ENCODE measurements around the gene CCDC88C.
"Not testable (repeated sequence)": the region's sequence is repeated elsewhere in the genome, so short reads cannot be mapped to it uniquely, and the experiment has no call there.

CCDC88C gene

GRCh38 chr14:91267965-91268437 is 149.6 kb downstream of the CCDC88C start:
- TF ChIP-seq EZH2 (IDR thresholded peaks at IDR 0.05; ENCODE audit: borderline replicate concordance, low read depth, low read length, severe bottlenecking) (no peak), CTCF (IDR thresholded peaks at IDR 0.05; ENCODE audit: borderline replicate concordance, extremely low read depth, low read length, poor library complexity, severe bottlenecking) (no peak)
- Histone ChIP-seq H3K27me3 (ENCODE audit: insufficient read depth, low read length, poor library complexity) (no peaks in the 10 kb centered on the region), H2AFZ (ENCODE audit: low read depth, low read length) (no peak overlapping the region), H3K4me2 (ENCODE audit: insufficient read depth, low read length) (no peak overlapping the region), H3K79me2 (ENCODE audit: insufficient read depth, low read length) (no peaks in the 10 kb centered on the region), H3K9ac (ENCODE audit: low read depth, low read length) (no peak overlapping the region), H4K20me1 (ENCODE audit: insufficient read depth, low read length) (no peaks in the 10 kb centered on the region), H3K4me1 (ENCODE audit: insufficient read depth, low read length) (no peaks in the 10 kb centered on the region), H3K4me3 (ENCODE audit: low read depth in 1 of 2, low read length in 2 of 2) (no peak overlapping the region), H3K27ac (ENCODE audit: low read length) (no peak overlapping the region), H3K9me3 (ENCODE audit: insufficient read depth, low read length, severe bottlenecking) (no peaks in the 10 kb centered on the region), H3K36me3 (ENCODE audit: insufficient read depth, low read length) (peaks cover 22% of the 10 kb centered on the region)
- ATAC-seq (ENCODE audit: insufficient read depth, low read depth) (no peak), DNase-seq (no peak)

DNA sequence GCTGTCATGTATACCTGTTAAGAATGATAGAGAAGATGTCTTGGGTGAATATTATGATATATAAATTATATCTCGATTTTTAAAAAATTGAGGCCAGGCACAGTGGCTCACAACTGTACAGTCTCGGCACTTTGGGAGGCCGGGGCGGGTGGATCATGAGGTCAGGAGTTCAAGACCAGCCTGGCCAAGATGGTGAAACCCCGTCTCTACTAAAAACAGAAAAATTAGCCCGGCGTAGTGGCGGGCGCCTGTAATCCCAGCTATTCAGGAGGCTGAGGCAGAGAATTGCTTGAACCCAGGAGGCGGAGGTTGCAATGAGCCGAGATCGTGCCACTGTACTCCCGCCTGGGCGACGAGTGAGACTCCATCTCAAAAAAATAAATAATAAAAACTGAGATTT is 151.3 kb downstream of the CCDC88C start:
- not testable (repeated sequence) for H3K36me3 ChIP-seq (ENCODE audit: insufficient read depth, low read length); H3K27ac ChIP-seq (ENCODE audit: low read length); H3K27me3 ChIP-seq (ENCODE audit: insufficient read depth, low read length, poor library complexity); H3K4me3 ChIP-seq (ENCODE audit: low read depth in 1 of 2, low read length in 2 of 2); H4K20me1 ChIP-seq (ENCODE audit: insufficient read depth, low read length); H3K79me2 ChIP-seq (ENCODE audit: insufficient read depth, low read length); ATAC-seq (ENCODE audit: insufficient read depth, low read depth); H2AFZ ChIP-seq (ENCODE audit: low read depth, low read length); H3K4me2 ChIP-seq (ENCODE audit: insufficient read depth, low read length); H3K9ac ChIP-seq (ENCODE audit: low read depth, low read length); DNase-seq; H3K9me3 ChIP-seq (ENCODE audit: insufficient read depth, low read length, severe bottlenecking); H3K4me1 ChIP-seq (ENCODE audit: insufficient read depth, low read length)

DNA sequence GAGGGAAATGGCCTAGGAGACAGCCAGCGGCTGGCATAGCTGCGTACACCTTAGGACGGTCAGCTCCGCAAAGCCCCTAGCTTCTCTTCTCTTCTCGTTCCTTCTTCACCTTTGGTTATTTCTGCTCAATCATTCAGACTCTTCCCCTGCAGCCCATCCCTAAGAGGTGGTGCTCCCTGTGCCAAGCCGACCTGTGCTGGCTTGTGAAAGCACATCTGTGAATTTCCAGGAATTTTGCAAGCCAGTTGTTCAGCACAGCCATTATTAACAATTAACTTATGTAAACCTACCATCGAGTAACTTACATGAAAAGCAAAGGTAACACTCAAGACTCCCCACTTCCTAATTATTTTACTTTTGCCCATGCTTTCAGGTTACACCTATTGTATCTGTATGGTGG is 152.2 kb downstream of the CCDC88C start:
- peaks cover 3% of the 10 kb centered on the region; the same call in 1 of the 2 replicates for H3K36me3 ChIP-seq (ENCODE audit: insufficient read depth, low read length)
- H3K9ac ChIP-seq (ENCODE audit: low read depth, low read length): no peak overlapping the region
- H3K4me2 ChIP-seq (ENCODE audit: insufficient read depth, low read length): no peak overlapping the region
- H2AFZ ChIP-seq (ENCODE audit: low read depth, low read length): no peak overlapping the region
- peaks cover 2% of the 10 kb centered on the region for H3K9me3 ChIP-seq (ENCODE audit: insufficient read depth, low read length, severe bottlenecking)
- no peak overlapping the region for H3K27ac ChIP-seq (ENCODE audit: low read length)
- no peak for TF ChIP-seq CTCF (IDR thresholded peaks at IDR 0.05; ENCODE audit: borderline replicate concordance, extremely low read depth, low read length, poor library complexity, severe bottlenecking)
- no peak for TF ChIP-seq EZH2 (IDR thresholded peaks at IDR 0.05; ENCODE audit: borderline replicate concordance, low read depth, low read length, severe bottlenecking)
- H3K4me1 ChIP-seq (ENCODE audit: insufficient read depth, low read length): peaks cover 9% of the 10 kb centered on the region
- ATAC-seq (ENCODE audit: insufficient read depth, low read depth) (no peak), DNase-seq (no peak)
- no peak overlapping the region for H3K4me3 ChIP-seq (ENCODE audit: low read depth in 1 of 2, low read length in 2 of 2)
- no peaks in the 10 kb centered on the region for H3K79me2 ChIP-seq (ENCODE audit: insufficient read depth, low read length)
- H4K20me1 ChIP-seq (ENCODE audit: insufficient read depth, low read length): no peaks in the 10 kb centered on the region
- H3K27me3 ChIP-seq (ENCODE audit: insufficient read depth, low read length, poor library complexity): no peaks in the 10 kb centered on the region

DNA sequence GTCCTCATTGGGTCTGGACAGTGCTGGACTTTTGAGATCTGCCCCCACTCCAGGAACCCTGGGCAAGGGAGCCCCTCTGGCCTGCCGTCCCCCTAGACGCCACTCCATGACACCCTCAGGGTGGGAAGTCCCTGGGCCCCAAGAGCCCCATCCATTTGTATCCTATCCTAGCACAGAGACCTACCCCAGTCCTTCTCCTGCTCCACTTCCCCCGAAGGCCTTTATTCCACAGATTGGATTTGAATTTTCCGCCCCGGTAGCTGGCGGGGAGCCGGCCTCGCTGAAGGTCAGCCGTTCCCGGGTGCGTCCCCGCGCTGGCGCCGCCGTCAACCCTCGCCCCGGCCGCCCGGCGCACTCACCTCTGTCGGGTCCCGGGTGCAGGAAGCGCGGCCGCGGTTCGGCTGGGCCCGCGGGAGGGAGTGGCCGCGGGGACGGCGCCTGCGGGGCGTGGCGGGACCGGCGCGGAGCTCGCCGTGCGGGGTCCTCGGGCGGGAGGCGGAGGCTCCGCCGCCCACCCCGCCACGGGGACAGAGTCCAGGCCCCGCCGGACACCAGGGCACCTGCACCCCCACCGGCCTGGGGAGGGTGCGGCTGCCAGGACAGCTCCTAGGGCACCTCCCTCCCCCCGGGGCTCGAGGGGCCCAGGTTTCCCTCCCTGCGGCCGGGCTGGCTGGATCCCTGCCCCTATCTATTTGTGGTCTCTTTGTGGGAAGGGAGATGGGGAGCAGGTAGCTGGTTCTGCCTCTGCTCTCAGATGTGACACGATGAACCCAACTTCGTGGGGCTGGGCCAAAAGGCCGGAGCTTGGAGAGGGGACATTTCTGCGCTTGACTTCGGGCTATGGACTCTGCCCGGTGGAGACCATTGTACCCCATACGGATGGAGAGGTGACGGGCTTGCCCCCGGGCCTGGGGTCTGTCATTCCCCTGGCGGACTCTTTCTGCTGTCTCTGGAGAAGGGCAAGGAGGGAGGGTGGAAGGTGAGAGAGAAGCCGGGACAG is 153.2 kb downstream of the CCDC88C start:
- no peak overlapping the region for H3K9ac ChIP-seq (ENCODE audit: low read depth, low read length)
- H3K4me1 ChIP-seq (ENCODE audit: insufficient read depth, low read length): peaks cover 9% of the 10 kb centered on the region
- H3K79me2 ChIP-seq (ENCODE audit: insufficient read depth, low read length): no peaks in the 10 kb centered on the region
- H3K4me2 ChIP-seq (ENCODE audit: insufficient read depth, low read length): no peak overlapping the region
- no peaks in the 10 kb centered on the region for H3K36me3 ChIP-seq (ENCODE audit: insufficient read depth, low read length)
- DNase-seq (no peak), ATAC-seq (ENCODE audit: insufficient read depth, low read depth) (no peak)
- peaks cover 2% of the 10 kb centered on the region for H3K9me3 ChIP-seq (ENCODE audit: insufficient read depth, low read length, severe bottlenecking)
- no peak overlapping the region for H3K27ac ChIP-seq (ENCODE audit: low read length)
- no peaks in the 10 kb centered on the region for H4K20me1 ChIP-seq (ENCODE audit: insufficient read depth, low read length)
- H3K4me3 ChIP-seq (ENCODE audit: low read depth in 1 of 2, low read length in 2 of 2): no peak overlapping the region
- no peaks in the 10 kb centered on the region for H3K27me3 ChIP-seq (ENCODE audit: insufficient read depth, low read length, poor library complexity)
- TF ChIP-seq EZH2 (IDR thresholded peaks at IDR 0.05; ENCODE audit: borderline replicate concordance, low read depth, low read length, severe bottlenecking): no peak
- no peak for TF ChIP-seq CTCF (IDR thresholded peaks at IDR 0.05; ENCODE audit: borderline replicate concordance, extremely low read depth, low read length, poor library complexity, severe bottlenecking)
- no peak overlapping the region for H2AFZ ChIP-seq (ENCODE audit: low read depth, low read length)

All from DND-41 (cell line).